PC-3 (cell line): Measurements from ENCODE around the gene C16orf74.

ENCODE experiments used
- CTCF ChIP-seq: fragments of 300-600 bp; sonication (generic); conservative IDR thresholded peaks from 2 replicates; pipeline ENCODE4 v1.5.1; 2017; ENCODE audit warnings: antibody characterized with exemption, low read depth, mild to moderate bottlenecking, low read length
- EZH2 ChIP-seq: fragments of 300-600 bp; sonication (generic); IDR thresholded peaks from one replicate; pipeline ENCODE4 v1.6.1; 2017; ENCODE audit warnings: antibody characterized with exemption, mild to moderate bottlenecking, low read length; ENCODE audit not compliant: unreplicated experiment
- EZH2phosphoT487 ChIP-seq: fragments of 300-600 bp; sonication (generic); IDR thresholded peaks from 2 replicates; pipeline ENCODE4 v1.6.1; 2018; ENCODE audit warnings: mild to moderate bottlenecking, antibody characterized with exemption, low read length, borderline replicate concordance

GRCh38 chr16:85757341-85757822, 6.5 kb upstream of the C16orf74 start:
- no peak for TF ChIP-seq CTCF
- TF ChIP-seq EZH2, result no peak
- no peak for TF ChIP-seq EZH2phosphoT487
